ENCODE data around the gene SCD5. TPM values are rescaled to one million over a fixed set of nuclear protein-coding genes. Genes with fewer than 3 reads are reported as not detected.
A peak's percentile ranks its signal among the peaks of the same experiment; 100 is the strongest.
"Not testable (repeated sequence)": the region's sequence is repeated elsewhere in the genome, so short reads cannot be mapped to it uniquely, and the experiment has no call there.

SCD5 gene
- total RNA-seq, 1 donor from 2014 or later = 61.7 TPM

DNA sequence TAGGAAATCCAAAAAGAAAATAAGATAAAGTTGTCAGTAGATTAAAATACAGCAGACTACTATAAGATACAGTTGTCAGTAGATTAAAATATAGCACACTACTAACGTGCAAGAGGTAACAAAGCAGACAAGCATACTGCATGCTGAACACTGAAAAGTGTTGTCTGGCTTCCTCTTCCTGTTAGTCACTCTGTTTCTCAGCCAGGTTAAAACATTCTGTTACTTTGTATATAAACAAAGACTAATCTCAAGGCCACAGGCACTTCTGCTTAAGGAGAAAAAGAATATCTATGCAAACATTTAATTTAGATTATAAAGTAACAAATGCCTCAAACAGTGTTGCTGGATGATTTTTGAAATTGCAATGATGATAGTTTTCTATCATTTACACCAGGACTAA is 41.0 kb upstream of the SCD5 start:
- Histone ChIP-seq H3K4me3 (ENCODE audit: insufficient read depth, low read depth, low read length) (no peak overlapping the region), H3K36me3 (ENCODE audit: insufficient read depth, low read length) (peaks cover 65% of the 10 kb centered on the region), H3K9ac (ENCODE audit: low read length) (no peak overlapping the region), H3K27me3 (ENCODE audit: insufficient read depth, low read length) (no peaks in the 10 kb centered on the region), H4K20me1 (ENCODE audit: insufficient read depth, low read length) (peaks cover 71% of the 10 kb centered on the region), H3K27ac (ENCODE audit: low read depth, low read length) (no peak overlapping the region), H3K4me2 (ENCODE audit: low read length) (no peak overlapping the region), H2AFZ (ENCODE audit: low read depth, low read length) (no peak overlapping the region), H3K79me2 (ENCODE audit: insufficient read depth, low read length) (peaks cover 44% of the 10 kb centered on the region), H3K4me1 (ENCODE audit: insufficient read depth, low read length) (no peaks in the 10 kb centered on the region), H3K9me3 (ENCODE audit: insufficient read depth, low read depth, low read length) (no peaks in the 10 kb centered on the region)
- no peak overlapping the region for H3K4me3 Mint-ChIP-seq (ENCODE audit: unreplicated experiment)
- no peaks in the 10 kb centered on the region for H3K9me3 Mint-ChIP-seq (ENCODE audit: unreplicated experiment)
- H3K4me1 Mint-ChIP-seq (ENCODE audit: low read depth, unreplicated experiment) = peaks cover 4% of the 10 kb centered on the region
- H3K27me3 Mint-ChIP-seq (ENCODE audit: low read depth, unreplicated experiment) = no peaks in the 10 kb centered on the region
- FAIRE-seq (no peak), DNase-seq (ENCODE audit: low read depth) (peak; percentile 16)
- peaks cover 18% of the 10 kb centered on the region for H3K36me3 Mint-ChIP-seq (ENCODE audit: low read depth, unreplicated experiment)
- no peak for TF ChIP-seq EZH2 (IDR thresholded peaks at IDR 0.05; ENCODE audit: insufficient read depth, low read length)
- TF ChIP-seq, protein P1, sequence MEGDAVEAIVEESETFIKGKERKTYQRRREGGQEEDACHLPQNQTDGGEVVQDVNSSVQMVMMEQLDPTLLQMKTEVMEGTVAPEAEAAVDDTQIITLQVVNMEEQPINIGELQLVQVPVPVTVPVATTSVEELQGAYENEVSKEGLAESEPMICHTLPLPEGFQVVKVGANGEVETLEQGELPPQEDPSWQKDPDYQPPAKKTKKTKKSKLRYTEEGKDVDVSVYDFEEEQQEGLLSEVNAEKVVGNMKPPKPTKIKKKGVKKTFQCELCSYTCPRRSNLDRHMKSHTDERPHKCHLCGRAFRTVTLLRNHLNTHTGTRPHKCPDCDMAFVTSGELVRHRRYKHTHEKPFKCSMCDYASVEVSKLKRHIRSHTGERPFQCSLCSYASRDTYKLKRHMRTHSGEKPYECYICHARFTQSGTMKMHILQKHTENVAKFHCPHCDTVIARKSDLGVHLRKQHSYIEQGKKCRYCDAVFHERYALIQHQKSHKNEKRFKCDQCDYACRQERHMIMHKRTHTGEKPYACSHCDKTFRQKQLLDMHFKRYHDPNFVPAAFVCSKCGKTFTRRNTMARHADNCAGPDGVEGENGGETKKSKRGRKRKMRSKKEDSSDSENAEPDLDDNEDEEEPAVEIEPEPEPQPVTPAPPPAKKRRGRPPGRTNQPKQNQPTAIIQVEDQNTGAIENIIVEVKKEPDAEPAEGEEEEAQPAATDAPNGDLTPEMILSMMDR (IDR thresholded peaks at IDR 0.05; ENCODE audit: insufficient read depth, low read depth, low read length) = no peak
- no peak overlapping the region for H3K27ac Mint-ChIP-seq (ENCODE audit: unreplicated experiment)

DNA sequence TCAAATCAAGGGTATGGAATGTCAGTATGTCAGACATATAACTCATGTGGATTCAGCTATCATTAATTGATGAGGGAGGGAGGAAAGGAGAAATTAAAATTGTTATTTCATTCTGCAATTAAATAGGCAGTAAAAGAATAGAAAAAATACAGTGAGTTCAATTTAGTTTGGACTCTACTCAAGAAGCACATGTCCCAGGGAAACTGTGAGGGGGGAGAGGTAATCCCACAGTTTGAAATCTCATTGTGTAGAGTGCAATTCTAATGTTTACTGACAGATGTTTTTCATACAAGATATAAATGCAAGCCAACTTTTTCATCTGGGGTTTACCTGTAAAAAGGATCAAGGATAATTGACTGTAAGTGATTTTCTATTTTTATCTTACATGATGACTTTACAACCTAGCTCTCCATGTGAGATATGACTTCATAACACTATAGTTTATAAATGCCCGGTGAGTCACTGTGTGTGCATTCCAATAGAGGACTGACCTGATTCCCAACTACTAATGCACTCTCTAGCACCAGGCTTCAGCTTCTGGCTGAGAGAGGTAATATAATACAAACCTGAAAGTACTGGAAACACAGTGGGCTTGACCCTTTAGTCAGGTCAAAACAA is 35.2 kb upstream of the SCD5 start:
- Histone ChIP-seq H3K4me1 (ENCODE audit: insufficient read depth, low read length) (peaks cover 6% of the 10 kb centered on the region), H3K27me3 (ENCODE audit: insufficient read depth, low read length) (no peaks in the 10 kb centered on the region), H3K4me2 (ENCODE audit: low read length) (peak overlapping the region; percentile 10), H3K36me3 (ENCODE audit: insufficient read depth, low read length) (peaks cover 46% of the 10 kb centered on the region), H2AFZ (ENCODE audit: low read depth, low read length) (no peak overlapping the region), H3K9ac (ENCODE audit: low read length) (peak overlapping the region; percentile 19), H3K4me3 (ENCODE audit: insufficient read depth, low read depth, low read length) (no peak overlapping the region), H3K27ac (ENCODE audit: low read depth, low read length) (peak overlapping the region; percentile 67), H3K79me2 (ENCODE audit: insufficient read depth, low read length) (peaks cover 39% of the 10 kb centered on the region), H4K20me1 (ENCODE audit: insufficient read depth, low read length) (peaks cover 65% of the 10 kb centered on the region), H3K9me3 (ENCODE audit: insufficient read depth, low read depth, low read length) (no peaks in the 10 kb centered on the region)
- TF ChIP-seq, protein P1 (IDR thresholded peaks at IDR 0.05; ENCODE audit: insufficient read depth, low read depth, low read length) = peak; percentile 27
- TF ChIP-seq EZH2 (IDR thresholded peaks at IDR 0.05; ENCODE audit: insufficient read depth, low read length) = no peak
- no peaks in the 10 kb centered on the region for H3K27me3 Mint-ChIP-seq (ENCODE audit: low read depth, unreplicated experiment)
- peak overlapping the region; percentile 87 for H3K27ac Mint-ChIP-seq (ENCODE audit: unreplicated experiment)
- H3K9me3 Mint-ChIP-seq (ENCODE audit: unreplicated experiment) = no peaks in the 10 kb centered on the region
- H3K4me3 Mint-ChIP-seq (ENCODE audit: unreplicated experiment) = no peak overlapping the region
- peaks cover 13% of the 10 kb centered on the region for H3K36me3 Mint-ChIP-seq (ENCODE audit: low read depth, unreplicated experiment)
- FAIRE-seq (peak; percentile 58), DNase-seq (ENCODE audit: low read depth) (peak; percentile 84)
- H3K4me1 Mint-ChIP-seq (ENCODE audit: low read depth, unreplicated experiment) = peaks cover 14% of the 10 kb centered on the region

DNA sequence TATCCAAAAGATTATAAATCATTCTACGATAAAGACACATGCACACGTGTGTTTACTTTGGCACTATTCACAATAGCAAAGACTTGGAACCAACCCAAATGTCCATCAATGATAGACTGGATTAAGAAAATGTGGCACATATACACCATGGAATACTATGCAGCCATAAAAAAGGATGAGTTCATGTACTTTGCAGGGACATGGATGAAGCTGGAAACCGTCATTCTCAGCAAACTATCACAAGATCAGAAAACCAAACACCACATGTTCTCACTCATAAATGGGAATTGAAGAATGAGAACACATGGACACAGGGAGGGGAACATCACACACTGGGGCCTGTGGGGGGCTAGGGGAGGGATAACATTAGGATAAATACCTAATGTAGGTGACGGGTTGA is 34.5 kb upstream of the SCD5 start:
- FAIRE-seq = not testable (repeated sequence)

More for the DNA sequence above, 34.5 kb upstream of the SCD5 start:
- H3K9ac ChIP-seq (ENCODE audit: low read length); DNase-seq (ENCODE audit: low read depth); H3K4me3 ChIP-seq (ENCODE audit: insufficient read depth, low read depth, low read length); H3K4me3 Mint-ChIP-seq (ENCODE audit: unreplicated experiment); H3K4me1 ChIP-seq (ENCODE audit: insufficient read depth, low read length); H3K27me3 Mint-ChIP-seq (ENCODE audit: low read depth, unreplicated experiment); H2AFZ ChIP-seq (ENCODE audit: low read depth, low read length); H3K4me2 ChIP-seq (ENCODE audit: low read length); H3K27me3 ChIP-seq (ENCODE audit: insufficient read depth, low read length); H3K9me3 ChIP-seq (ENCODE audit: insufficient read depth, low read depth, low read length); H3K9me3 Mint-ChIP-seq (ENCODE audit: unreplicated experiment); H3K27ac ChIP-seq (ENCODE audit: low read depth, low read length): not testable (repeated sequence)
- Mint-ChIP-seq H3K4me1 (ENCODE audit: low read depth, unreplicated experiment) (peaks cover 14% of the 10 kb centered on the region), H3K27ac (ENCODE audit: unreplicated experiment) (peak overlapping the region; percentile 62), H3K36me3 (ENCODE audit: low read depth, unreplicated experiment) (peaks cover 16% of the 10 kb centered on the region)
- H4K20me1 ChIP-seq (ENCODE audit: insufficient read depth, low read length) = peaks cover 62% of the 10 kb centered on the region
- H3K79me2 ChIP-seq (ENCODE audit: insufficient read depth, low read length) = peaks cover 40% of the 10 kb centered on the region
- peaks cover 46% of the 10 kb centered on the region for H3K36me3 ChIP-seq (ENCODE audit: insufficient read depth, low read length)

Data from astrocyte (in vitro differentiated cells and primary cell).